NCI-H1092 treated with DMSO at 0.1 percent for 48 hours (cell line): ENCODE data around the gene MGAT5B.
"Not testable (repeated sequence)": the region's sequence is repeated elsewhere in the genome, so short reads cannot be mapped to it uniquely, and the experiment has no call there.

Experiments
- DNase-seq: peaks from one replicate; lab custom pipeline; 2025; lab: John Stamatoyannopoulos, UW

The MGAT5B gene

GRCh38 chr17:76848670-76849069, 19.5 kb upstream of the MGAT5B start:
- DNase-seq, result no peak

GRCh38 chr17:76849160-76849559, 19.0 kb upstream of the MGAT5B start:
- not testable (repeated sequence) for DNase-seq

GRCh38 chr17:76852843-76853242, 15.4 kb upstream of the MGAT5B start:
- DNase-seq, result no peak

GRCh38 chr17:76855105-76855504, 13.1 kb upstream of the MGAT5B start:
- no peak for DNase-seq

GRCh38 chr17:76862079-76862478, 6.1 kb upstream of the MGAT5B start:
- no peak for DNase-seq

GRCh38 chr17:76862494-76862893, 5.7 kb upstream of the MGAT5B start:
- no peak for DNase-seq

- no peak for DNase-seq
These were observed 4.2 kb upstream of the MGAT5B start for GRCh38 chr17:76864024-76864423.

GRCh38 chr17:76865174-76865573, 3.0 kb upstream of the MGAT5B start:
- no peak for DNase-seq

GRCh38 chr17:76866203-76866602, 2.0 kb upstream of the MGAT5B start:
- no peak for DNase-seq

- peak; percentile 18 for DNase-seq
These were observed 1.2 kb upstream of the MGAT5B start for GRCh38 chr17:76866774-76867577.

GRCh38 chr17:76867578-76868175, 527 bp upstream of the MGAT5B start:
- DNase-seq, result no peak

GRCh38 chr17:76868669-76869495, 678 bp downstream of the MGAT5B start:
- no peak for DNase-seq

GRCh38 chr17:76869496-76870376, 1.5 kb downstream of the MGAT5B start:
- no peak for DNase-seq

GRCh38 chr17:76870377-76870714, 2.1 kb downstream of the MGAT5B start:
- DNase-seq, result no peak

GRCh38 chr17:76871668-76872067, 3.5 kb downstream of the MGAT5B start:
- no peak for DNase-seq

GRCh38 chr17:76872221-76872873, 4.1 kb downstream of the MGAT5B start:
- no peak for DNase-seq

GRCh38 chr17:76872874-76873221, 4.6 kb downstream of the MGAT5B start:
- DNase-seq, result no peak

GRCh38 chr17:76873856-76874255, 5.7 kb downstream of the MGAT5B start:
- no peak for DNase-seq

GRCh38 chr17:76877437-76877836, 9.2 kb downstream of the MGAT5B start:
- no peak for DNase-seq

- DNase-seq, result no peak
These were observed 10.4 kb downstream of the MGAT5B start for GRCh38 chr17:76878568-76878967.

- DNase-seq, result no peak
These were observed 11.1 kb downstream of the MGAT5B start for GRCh38 chr17:76879254-76879653.

- no peak for DNase-seq
These were observed 11.5 kb downstream of the MGAT5B start for GRCh38 chr17:76879691-76880090.
